ENCODE measurements around the gene SLC16A13.

DNA sequence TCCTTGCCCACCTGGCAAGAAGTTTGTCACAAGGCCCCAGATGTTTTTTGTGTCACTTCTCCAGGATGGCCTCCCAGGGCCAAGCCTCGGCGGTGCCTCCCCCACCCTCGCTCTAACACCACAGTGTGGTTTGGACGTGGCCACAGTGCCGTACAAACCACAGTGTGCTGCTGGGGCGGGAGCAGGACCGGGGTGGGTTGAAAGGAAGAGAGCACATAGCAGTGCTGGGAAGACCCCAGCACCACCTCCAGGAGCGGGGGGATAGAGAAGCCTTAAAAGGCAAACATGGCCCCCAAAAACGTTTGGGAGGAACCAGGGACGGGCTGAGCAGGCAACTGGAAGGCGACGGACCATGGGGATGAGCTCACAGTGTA, 18.0 kb upstream of the SLC16A13 start:
- TF ChIP-seq POLR2A (IDR thresholded peaks at IDR 0.05; ENCODE audit: low read depth, low read length) (no peak), POLR2AphosphoS5 (IDR thresholded peaks at IDR 0.05; ENCODE audit: low read depth, low read length) (no peak), TAF1 (IDR thresholded peaks at IDR 0.05; ENCODE audit: borderline replicate concordance, low read depth, low read length) (no peak)

Data from GM12892 (cell line).